ENCODE data around the gene APOH. TPM values are rescaled to one million over a fixed set of nuclear protein-coding genes. Genes with fewer than 3 reads are reported as not detected.

The APOH gene
- total and polyA plus RNA-seq, 2 of the 13 experiments (the other 11 are each of a cell fraction or from before 2014, with no cell fraction given): 4,846 to 5,748 TPM

GRCh38 chr17:66191593-66192377 is 37.4 kb downstream of the APOH start, which contains the start of gene CEP112:
CEP112 (minus strand) TSS chr17:66192133.
- Histone ChIP-seq H3K9ac (ENCODE audit: insufficient read depth, low read depth, low read length) (peak within 1 kb of the TSS; percentile 75), H3K27me3 (ENCODE audit: control insufficient read depth in 1 of 2, insufficient read depth in 2 of 2, low read length in 2 of 2) (no peaks in the 10 kb centered on the region; a peak in 1 of 5 replicates), H3K79me2 (ENCODE audit: insufficient read depth, low read length) (peaks cover 3% of the 10 kb centered on the region), H3K27ac (ENCODE audit: extremely low read length, insufficient read depth, low read length) (peak within 1 kb of the TSS; percentile 19), H2AFZ (ENCODE audit: low read length) (peak within 1 kb of the TSS; percentile 4), H3K4me3 (replicated peaks in 1 of 3; ENCODE audit: insufficient read depth in 1 of 3, low read depth in 2 of 3, low read length in 3 of 3) (peak within 1 kb of the TSS; percentile 78 to 86 (median 79)), H3K4me1 (ENCODE audit: insufficient read depth, low read length) (peaks cover 23% of the 10 kb centered on the region), H3K9me3 (ENCODE audit: low read length) (no peaks in the 10 kb centered on the region), H4K20me1 (ENCODE audit: insufficient read depth, low read length) (no peaks in the 10 kb centered on the region), H3K4me2 (ENCODE audit: low read depth, low read length) (peak within 1 kb of the TSS; percentile 92), H3K36me3 (replicated peaks in 1 of 2; ENCODE audit: control insufficient read depth in 1 of 2, insufficient read depth in 2 of 2, low read length in 2 of 2) (no peaks in the 10 kb centered on the region)
- ChIA-PET CTCF (ENCODE audit: low intra/inter-chr PET ratio, low total read pairs) (no interaction called here), POLR2A (no interaction called here)
- FAIRE-seq: peak; percentile 56
- under 1% methylated on average over 53 of the region's 83 CpGs for WGBS (ENCODE audit: low lambda C conversion rate)
- BruUV-seq (replicated peaks): no TSS peak
- intact Hi-C loops (cut with micrococcal nuclease; ENCODE audit: unreplicated experiment) (no loop called here), in situ Hi-C loops (cut with HindIII; ENCODE audit: extremely low pct_ligation_motif_present, low pct_unique_long_range_greater_than_20kb) (loop anchor here (10.0 kb wide), 1 partner anchor 713 kb away; no protein-coding TSS in a partner anchor)
- peak; percentile 79 for DNase-seq (ENCODE audit: low spot score)
- peak; percentile 82 for ATAC-seq
- TF ChIP-seq ZNF546 (CRISPR knock-in tag; conservative IDR thresholded peaks at IDR 0.05): no peak
- TF ChIP-seq ZSCAN25 (CRISPR knock-in tag; IDR thresholded peaks at IDR 0.05): no peak
- no peak for TF ChIP-seq IRX3 (CRISPR knock-in tag; IDR thresholded peaks at IDR 0.05; ENCODE audit: borderline replicate concordance, low read depth)
- TF ChIP-seq FOXJ3 (CRISPR knock-in tag; IDR thresholded peaks at IDR 0.05; ENCODE audit: borderline replicate concordance): no peak; the same call in 1 of the 2 replicates
- TF ChIP-seq, protein P1, sequence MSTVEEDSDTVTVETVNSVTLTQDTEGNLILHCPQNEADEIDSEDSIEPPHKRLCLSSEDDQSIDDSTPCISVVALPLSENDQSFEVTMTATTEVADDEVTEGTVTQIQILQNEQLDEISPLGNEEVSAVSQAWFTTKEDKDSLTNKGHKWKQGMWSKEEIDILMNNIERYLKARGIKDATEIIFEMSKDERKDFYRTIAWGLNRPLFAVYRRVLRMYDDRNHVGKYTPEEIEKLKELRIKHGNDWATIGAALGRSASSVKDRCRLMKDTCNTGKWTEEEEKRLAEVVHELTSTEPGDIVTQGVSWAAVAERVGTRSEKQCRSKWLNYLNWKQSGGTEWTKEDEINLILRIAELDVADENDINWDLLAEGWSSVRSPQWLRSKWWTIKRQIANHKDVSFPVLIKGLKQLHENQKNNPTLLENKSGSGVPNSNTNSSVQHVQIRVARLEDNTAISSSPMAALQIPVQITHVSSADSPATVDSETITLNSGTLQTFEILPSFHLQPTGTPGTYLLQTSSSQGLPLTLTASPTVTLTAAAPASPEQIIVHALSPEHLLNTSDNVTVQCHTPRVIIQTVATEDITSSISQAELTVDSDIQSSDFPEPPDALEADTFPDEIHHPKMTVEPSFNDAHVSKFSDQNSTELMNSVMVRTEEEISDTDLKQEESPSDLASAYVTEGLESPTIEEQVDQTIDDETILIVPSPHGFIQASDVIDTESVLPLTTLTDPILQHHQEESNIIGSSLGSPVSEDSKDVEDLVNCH (CRISPR knock-in tag; IDR thresholded peaks at IDR 0.05): peak; percentile 68; the same call in 1 of the 2 replicates
- TF ChIP-seq, protein P2, sequence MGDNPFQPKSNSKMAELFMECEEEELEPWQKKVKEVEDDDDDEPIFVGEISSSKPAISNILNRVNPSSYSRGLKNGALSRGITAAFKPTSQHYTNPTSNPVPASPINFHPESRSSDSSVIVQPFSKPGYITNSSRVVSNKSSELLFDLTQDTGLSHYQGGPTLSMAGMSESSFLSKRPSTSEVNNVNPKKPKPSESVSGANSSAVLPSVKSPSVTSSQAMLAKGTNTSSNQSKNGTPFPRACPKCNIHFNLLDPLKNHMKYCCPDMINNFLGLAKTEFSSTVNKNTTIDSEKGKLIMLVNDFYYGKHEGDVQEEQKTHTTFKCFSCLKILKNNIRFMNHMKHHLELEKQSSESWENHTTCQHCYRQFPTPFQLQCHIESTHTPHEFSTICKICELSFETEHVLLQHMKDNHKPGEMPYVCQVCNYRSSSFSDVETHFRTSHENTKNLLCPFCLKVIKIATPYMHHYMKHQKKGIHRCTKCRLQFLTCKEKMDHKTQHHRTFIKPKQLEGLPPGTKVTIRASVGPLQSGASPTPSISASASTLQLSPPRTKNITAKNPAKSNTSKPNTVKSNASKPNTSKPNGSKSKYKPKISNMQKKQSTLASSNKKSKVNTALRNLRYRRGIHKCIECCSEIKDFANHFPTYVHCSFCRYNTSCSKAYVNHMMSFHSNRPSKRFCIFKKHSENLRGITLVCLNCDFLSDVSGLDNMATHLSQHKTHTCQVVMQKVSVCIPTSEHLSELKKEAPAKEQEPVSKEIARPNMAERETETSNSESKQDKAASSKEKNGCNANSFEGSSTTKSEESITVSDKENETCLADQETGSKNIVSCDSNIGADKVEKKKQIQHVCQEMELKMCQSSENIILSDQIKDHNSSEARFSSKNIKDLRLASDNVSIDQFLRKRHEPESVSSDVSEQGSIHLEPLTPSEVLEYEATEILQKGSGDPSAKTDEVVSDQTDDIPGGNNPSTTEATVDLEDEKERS (CRISPR knock-in tag; IDR thresholded peaks at IDR 0.05): no peak; the same call in 1 of the 2 replicates
- TF ChIP-seq, protein P3, sequence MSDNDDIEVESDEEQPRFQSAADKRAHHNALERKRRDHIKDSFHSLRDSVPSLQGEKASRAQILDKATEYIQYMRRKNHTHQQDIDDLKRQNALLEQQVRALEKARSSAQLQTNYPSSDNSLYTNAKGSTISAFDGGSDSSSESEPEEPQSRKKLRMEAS (IDR thresholded peaks at IDR 0.05): peak; percentile 11
- peak; percentile 62 for TF ChIP-seq ZNF543 (CRISPR knock-in tag; IDR thresholded peaks at IDR 0.05)
- TF ChIP-seq IKZF5 (CRISPR knock-in tag; IDR thresholded peaks at IDR 0.05): no peak
- no peak; the same call in 1 of the 2 replicates for TF ChIP-seq ZNF614 (CRISPR knock-in tag; IDR thresholded peaks at IDR 0.05; ENCODE audit: borderline replicate concordance)
- TF ChIP-seq IKZF4 (CRISPR knock-in tag; IDR thresholded peaks at IDR 0.05; ENCODE audit: borderline replicate concordance, low read depth, not compliant biosample characterization): peak; percentile 53
- TF ChIP-seq ZNF136 (CRISPR knock-in tag; IDR thresholded peaks at IDR 0.05; ENCODE audit: low read depth): 0 out of 2 replicates have a peak, but pooled peaks have one; percentile 26
- peak; percentile 16 for TF ChIP-seq JARID2 (CRISPR knock-in tag; IDR thresholded peaks at IDR 0.05; ENCODE audit: insufficient replicate concordance)
- 0 out of 2 replicates have a peak, but pooled peaks have one; percentile 21 for TF ChIP-seq ZNF773 (CRISPR knock-in tag; IDR thresholded peaks at IDR 0.05; ENCODE audit: borderline replicate concordance)
- peak; percentile 68 for TF ChIP-seq SKI (IDR thresholded peaks at IDR 0.05; ENCODE audit: partially characterized antibody)
- TF ChIP-seq KDM6A (CRISPR knock-in tag; IDR thresholded peaks at IDR 0.05; ENCODE audit: low read depth): no peak

All from HepG2 (cell line).